Hepatocyte (in vitro differentiated cells): ENCODE data around the gene RIN3.

ENCODE experiments used
- CTCF ChIP-seq: fragments of 200-600 bp; sonication (generic); IDR thresholded peaks from 2 replicates; pipeline ENCODE4 v1.5.1; 2016; ENCODE audit warnings: antibody characterized with exemption, mild to moderate bottlenecking; ENCODE audit not compliant: poor library complexity
- EZH2 ChIP-seq: fragments of 200-600 bp; sonication (generic); IDR thresholded peaks from 2 replicates; pipeline ENCODE4 v1.6.1; 2016; ENCODE audit warnings: antibody characterized with exemption, mild to moderate bottlenecking, borderline replicate concordance
- EZH2phosphoT487 ChIP-seq: fragments of 200-600 bp; sonication (generic); IDR thresholded peaks from one replicate; pipeline ENCODE4 v1.6.1; 2018; ENCODE audit warnings: antibody characterized with exemption, mild to moderate bottlenecking, low read depth, moderate library complexity; ENCODE audit not compliant: unreplicated experiment, severe bottlenecking

DNA sequence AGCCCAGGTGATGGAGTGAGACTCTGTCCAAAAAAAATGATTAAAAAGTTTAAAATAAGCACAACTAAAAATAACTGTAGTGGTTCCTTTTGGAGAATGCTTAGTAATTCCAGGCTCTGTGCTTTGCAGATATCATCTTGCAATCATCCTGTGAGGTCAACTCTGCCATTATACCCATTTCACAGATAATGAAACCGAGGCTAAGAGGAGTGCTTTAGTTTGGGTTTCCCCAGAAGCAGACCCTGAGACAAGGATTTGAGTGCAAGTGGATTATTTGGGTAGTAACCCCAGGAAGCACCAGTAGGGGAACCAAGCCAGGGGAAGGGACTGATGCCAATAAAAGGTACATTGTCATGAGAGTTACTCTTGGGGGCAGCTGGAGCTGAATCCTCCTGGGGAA is 44.7 kb downstream of the RIN3 start:
- TF ChIP-seq CTCF (no peak), EZH2 (no peak), EZH2phosphoT487 (no peak)
